K562 (cell line): ENCODE measurements around the gene HEG1. TPM values are rescaled to one million over a fixed set of nuclear protein-coding genes. Genes with fewer than 3 reads are reported as not detected.

Experiments
- ATAC-seq: fragments of 200-7000 bp; cut with Tn5 transposase; 3 replicates; pipeline ENCODE4 v1.9.1; 2020; ENCODE audit warnings: moderate library complexity
- BruUV-seq: library from RNA; stranded (reverse); fragments of 400-500 nt; replicated peaks from 2 replicates; lab custom pipeline; 2021; lab: Mats Ljungman, UMichigan
- CTCF ChIA-PET: fragments of 300-600 bp; formaldehyde crosslinking; extraction: SDS; loops from one replicate; lab custom pipeline; 2021; ENCODE audit warnings: low intra/inter-chr PET ratio; lab: Yijun Ruan, JAX
- POLR2A ChIA-PET: fragments of 300-600, 350-650 bp; sonication (Branson Sonifier 250); formaldehyde crosslinking; extraction: SDS; loops from one replicate; lab custom pipeline; 2021; ENCODE audit warnings: antibody characterized with exemption, inconsistent platforms; lab: Yijun Ruan, JAX
- DNase-seq, 4 experiments: peaks; one replicate each; pipeline versions ENCODE4 v3.0.0 to v3.0.0-alpha.2; 2011 to 2018; ENCODE audit warnings: low spot score in 3 of 4, mixed read lengths in 3 of 4; ENCODE audit errors: extremely low read depth in 1 of 4
- FAIRE-seq: peaks from 2 replicates; lab custom pipeline; 2011; peaks lifted over from hg19 to GRCh38; lab: Jason Lieb, UNC
- H2AFZ ChIP-seq: 2 replicates; pipeline ENCODE4 v1.6.0; 2011; ENCODE audit warnings: low read depth, low read length, control low read depth, inconsistent platforms
- H3K27ac ChIP-seq: fragments of 200-600 bp; 3 replicates; pipeline ENCODE4 v1.8.0; 2011; ENCODE audit warnings: low read depth, mild to moderate bottlenecking, control low read depth, inconsistent platforms, low read length, moderate library complexity, mixed read lengths; ENCODE audit errors: extremely low read depth
- H3K27me3 ChIP-seq, 2 experiments: fragments of 300-600 bp in 1 of 2; 2 replicates in 1 of 2; 3 replicates in 1 of 2; pipeline versions ENCODE4 v1.6.0 to v1.8.0; 2011; ENCODE audit warnings: inconsistent platforms in 2 of 2, low read length in 2 of 2, mild to moderate bottlenecking in 1 of 2, mixed read lengths in 1 of 2, moderate library complexity in 1 of 2; ENCODE audit not compliant: control insufficient read depth in 2 of 2, insufficient read depth in 2 of 2
- H3K36me3 ChIP-seq: fragments of 300-600 bp; 3 replicates; pipeline ENCODE4 v1.8.0; 2011; ENCODE audit warnings: mild to moderate bottlenecking, low read length, inconsistent platforms; ENCODE audit not compliant: control insufficient read depth, insufficient read depth
- H3K4me1 ChIP-seq, 2 experiments: fragments of 200-600 bp in 1 of 2; replicated peaks in 1 of 2; 2 replicates in 1 of 2; 3 replicates in 1 of 2; pipeline versions ENCODE4 v1.5.1 to v1.8.0; 2011; ENCODE audit warnings: inconsistent platforms in 2 of 2, low read length in 2 of 2, mild to moderate bottlenecking in 1 of 2, mixed read lengths in 1 of 2, moderate library complexity in 1 of 2; ENCODE audit not compliant: control insufficient read depth in 2 of 2, insufficient read depth in 2 of 2
- H3K4me2 ChIP-seq: 2 replicates; pipeline ENCODE4 v1.6.1; 2011; ENCODE audit warnings: low read length, control low read depth, inconsistent platforms, mixed read lengths; ENCODE audit not compliant: insufficient read depth
- H3K4me3 ChIP-seq: fragments of 200-600 bp; sonication (generic), shearing (Covaris generic); 2 replicates; pipeline ENCODE4 v1.5.1; 2016; ENCODE audit warnings: control low read depth, inconsistent platforms
- H3K79me2 ChIP-seq: fragments of 200-600 bp; 3 replicates; pipeline ENCODE4 v1.8.0; 2011; ENCODE audit warnings: low read length, inconsistent platforms; ENCODE audit not compliant: control insufficient read depth, insufficient read depth
- H3K9ac ChIP-seq, 2 experiments: 2 replicates each; pipeline versions ENCODE4 v1.6.0 to v1.6.1; 2011; ENCODE audit warnings: low read depth in 2 of 2, low read length in 2 of 2, control low read depth in 1 of 2, inconsistent platforms in 1 of 2, mild to moderate bottlenecking in 1 of 2, mixed read lengths in 1 of 2; ENCODE audit not compliant: insufficient read depth in 1 of 2
- H3K9me1 ChIP-seq: one replicate; pipeline ENCODE4 v1.6.0; 2011; ENCODE audit warnings: inconsistent platforms, mild to moderate bottlenecking, low read length, moderate library complexity; ENCODE audit not compliant: control insufficient read depth, insufficient read depth
- H3K9me3 ChIP-seq: replicated peaks from 2 replicates; pipeline ENCODE4 v1.5.1; 2011; ENCODE audit warnings: low read depth, low read length, inconsistent platforms; ENCODE audit not compliant: control insufficient read depth, insufficient read depth
- H4K20me1 ChIP-seq: replicated peaks from 2 replicates; pipeline ENCODE4 v1.6.1; 2011; ENCODE audit warnings: low read length, inconsistent platforms, mixed read lengths; ENCODE audit not compliant: control insufficient read depth, insufficient read depth
- BCL6 ChIP-seq: fragments of 250-450 bp; sonication (Bioruptor Pico); IDR thresholded peaks from 2 replicates; pipeline ENCODE4 v1.4.0; 2020
- FOXA1 ChIP-seq: fragments of 450-650 bp; IDR thresholded peaks from 2 replicates; pipeline ENCODE4 v1.6.1; 2016; ENCODE audit warnings: mild to moderate bottlenecking, borderline replicate concordance
- FOXP4 ChIP-seq: sonication (generic); formaldehyde crosslinking; IDR thresholded peaks from 2 replicates; pipeline ENCODE4 v1.8.0; 2022; ENCODE audit warnings: mild to moderate bottlenecking, missing genetic modification reagents, borderline replicate concordance
- HNRNPK ChIP-seq: fragments of 200-400 bp; formaldehyde crosslinking; IDR thresholded peaks from one replicate; pipeline ENCODE4 v1.6.1; 2018; ENCODE audit warnings: mild to moderate bottlenecking, low read depth, low read length; ENCODE audit not compliant: poor library complexity, severe bottlenecking
- KDM5B ChIP-seq: fragments of 200-600 bp; sonication (generic); IDR thresholded peaks from 2 replicates; pipeline ENCODE4 v1.6.1; 2012; ENCODE audit warnings: low read depth, mild to moderate bottlenecking, moderate library complexity, low read length, control low read depth, inconsistent platforms; ENCODE audit not compliant: insufficient replicate concordance
- MCM5 ChIP-seq: fragments of 450-650 bp; IDR thresholded peaks from 2 replicates; pipeline ENCODE4 v1.6.1; 2016; ENCODE audit warnings: low read depth
- NFE2L1 ChIP-seq: fragments of 450-650 bp; IDR thresholded peaks from 2 replicates; pipeline ENCODE4 v1.6.1; 2016; ENCODE audit warnings: missing genetic modification characterization, low read depth, mild to moderate bottlenecking, missing compliant biosample characterization, moderate library complexity, borderline replicate concordance
- SIN3B ChIP-seq: fragments of 450-650 bp; IDR thresholded peaks from 2 replicates; pipeline ENCODE4 v1.6.1; 2017; ENCODE audit warnings: low read depth, mild to moderate bottlenecking, moderate library complexity
- ZBTB8A ChIP-seq: fragments of 450-650 bp; IDR thresholded peaks from 2 replicates; pipeline ENCODE4 v1.6.1; 2018; ENCODE audit warnings: mild to moderate bottlenecking, moderate library complexity; ENCODE audit not compliant: partially characterized antibody
- ZC3H11A ChIP-seq: IDR thresholded peaks from 2 replicates; pipeline ENCODE4 v1.6.1; 2012; ENCODE audit warnings: low read depth, low read length, improper control_type of control experiment
- WGBS: fragments of 100-300 bp; shearing (Covaris generic); methylation state at CpG from one replicate; pipeline ENCODE4 v1.1.6; 2016; ENCODE audit warnings: low coverage, mixed read lengths; ENCODE audit not compliant: insufficient coverage; ENCODE audit errors: missing lambda C conversion rate; 5-methylcytosine and 5-hydroxymethylcytosine counted together
- in situ Hi-C: fragments of 300-500 bp; cut with MboI; formaldehyde crosslinking; loops from 4 replicates; pipeline ENCODE4 v1.15.0; 2018; ENCODE audit warnings: inconsistent platforms, mixed read lengths
- intact Hi-C: fragments of 100-400 bp; cut with micrococcal nuclease; formaldehyde crosslinking; loops from 2 replicates; pipeline ENCODE4 v1.14.2; 2022
- polyA plus RNA-seq, 8 experiments: library from polyadenylated mRNA; depleted of rRNA in 4 of 8; stranded (reverse) in 5 of 8; unstranded in 3 of 8; fragments of >200 nt; fragmentation: Nextera tagmentation in 2 of 8; fragmentation: Illumina TruSeq in 1 of 8; extraction: Ambion mirVana in 2 of 8; extraction: Trizol in 1 of 8; gene quantifications; 2 replicates each; pipeline versions ENCODE4 v1.2.1 to v1.2.3, GENCODE V29; 2011 to 2014; ENCODE audit warnings: inconsistent platforms in 1 of 8, missing spikeins in 1 of 8
- total RNA-seq, 7 experiments: library from RNA; depleted of rRNA in 6 of 7; stranded (reverse); fragments of >200 nt in 6 of 7; fragmentation: Illumina TruSeq in 2 of 7; extraction: Trizol in 2 of 7; gene quantifications; 2 replicates each; pipeline versions ENCODE4 v1.2.1 to v1.2.3, GENCODE V29; 2011 to 2021; ENCODE audit warnings: low replicate concordance in 1 of 7

Gene HEG1
- total and polyA plus RNA-seq, 9 of the 15 experiments (the other 6 are each of a cell fraction or from before 2014, with no cell fraction given), result 0.24 TPM; not detected in 8

GRCh38 chr3:125069452-125069851 is 13.7 kb upstream of the HEG1 start:
- Histone ChIP-seq H4K20me1 (no peaks in the 10 kb centered on the region; the same call in 1 of the 2 replicates), H3K9me3 (no peaks in the 10 kb centered on the region), H3K79me2 (no peaks in the 10 kb centered on the region), H3K4me2 (no peak overlapping the region)
- DNase-seq, result no peak
- POLR2A ChIA-PET, result no interaction called here
- CTCF ChIA-PET, result no interaction called here
- WGBS, result 0% methylated on average over 1 of the region's 1 CpG
- TF ChIP-seq ZC3H11A (no peak), MCM5 (no peak), SIN3B (no peak), NFE2L1 (no peak), FOXA1 (no peak), ZBTB8A (no peak), KDM5B (no peak), FOXP4 (CRISPR knock-in tag) (no peak), BCL6 (CRISPR knock-in tag) (no peak), HNRNPK (no peak)
- TF ChIP-seq, all 486 proteins: peak for 0
- Histone ChIP-seq H3K4me1 (no peaks in the 10 kb centered on the region), H3K36me3 (no peaks in the 10 kb centered on the region), H3K9me1 (no peaks in the 10 kb centered on the region), H3K9ac (no peak overlapping the region), H3K27me3 (peaks cover 0 to 13% of the 10 kb centered on the region in 2 experiments; a peak in 3 of 5 replicates), H3K27ac (no peak overlapping the region), H2AFZ (no peak overlapping the region), H3K4me3 (no peak overlapping the region)
- ATAC-seq (no peak), FAIRE-seq (no peak)
- intact Hi-C loops (no loop called here), in situ Hi-C loops (no loop called here)
- no TSS peak for BruUV-seq
